GM19328 (cell line): Measurements from ENCODE around the gene TRPV4.

Experiments
- ATAC-seq: cut with Tn5 transposase; IDR thresholded peaks from one replicate; pipeline ENCODE4 v1.9.1; 2021; ENCODE audit warnings: mild to moderate bottlenecking, moderate library complexity; ENCODE audit not compliant: unreplicated experiment

TRPV4 gene

GRCh38 chr12:109782326-109782703 is 50.9 kb downstream of the TRPV4 start:
- no peak for ATAC-seq

- no peak for ATAC-seq
Measured at GRCh38 chr12:109781668-109782325, 51.4 kb downstream of the TRPV4 start.

- no peak for ATAC-seq
Measured at GRCh38 chr12:109779382-109779781, 53.8 kb downstream of the TRPV4 start.

- no peak for ATAC-seq
Measured at GRCh38 chr12:109778684-109779083, 54.5 kb downstream of the TRPV4 start.

- no peak for ATAC-seq
Measured at GRCh38 chr12:109777544-109777943, 55.7 kb downstream of the TRPV4 start.

GRCh38 chr12:109776624-109777023 is 56.6 kb downstream of the TRPV4 start:
- no peak for ATAC-seq

- ATAC-seq = no peak
Measured at GRCh38 chr12:109775172-109775881, 57.9 kb downstream of the TRPV4 start.

- no peak for ATAC-seq
Measured at GRCh38 chr12:109773384-109774011, 59.7 kb downstream of the TRPV4 start.

- ATAC-seq = no peak
Measured at GRCh38 chr12:109772622-109773321, 60.4 kb downstream of the TRPV4 start.

- ATAC-seq = no peak
Measured at GRCh38 chr12:109771746-109772621, 61.2 kb downstream of the TRPV4 start.

- no peak for ATAC-seq
Measured at GRCh38 chr12:109770861-109771670, 62.1 kb downstream of the TRPV4 start.

- ATAC-seq = no peak
Measured at GRCh38 chr12:109770104-109770860, 62.9 kb downstream of the TRPV4 start.

- no peak for ATAC-seq
Measured at GRCh38 chr12:109768901-109769670, 64.1 kb downstream of the TRPV4 start.

- ATAC-seq = no peak
Measured at GRCh38 chr12:109767991-109768900, 65.0 kb downstream of the TRPV4 start.

- no peak for ATAC-seq
Measured at GRCh38 chr12:109767456-109767855, 65.7 kb downstream of the TRPV4 start.

GRCh38 chr12:109766251-109766778 is 66.9 kb downstream of the TRPV4 start:
- ATAC-seq = no peak

- no peak for ATAC-seq
Measured at GRCh38 chr12:109765446-109765810, 67.8 kb downstream of the TRPV4 start.
